ENCODE data around the gene ZNF185.
A peak's percentile ranks its signal among the peaks of the same experiment; 100 is the strongest.

Gene ZNF185

DNA sequence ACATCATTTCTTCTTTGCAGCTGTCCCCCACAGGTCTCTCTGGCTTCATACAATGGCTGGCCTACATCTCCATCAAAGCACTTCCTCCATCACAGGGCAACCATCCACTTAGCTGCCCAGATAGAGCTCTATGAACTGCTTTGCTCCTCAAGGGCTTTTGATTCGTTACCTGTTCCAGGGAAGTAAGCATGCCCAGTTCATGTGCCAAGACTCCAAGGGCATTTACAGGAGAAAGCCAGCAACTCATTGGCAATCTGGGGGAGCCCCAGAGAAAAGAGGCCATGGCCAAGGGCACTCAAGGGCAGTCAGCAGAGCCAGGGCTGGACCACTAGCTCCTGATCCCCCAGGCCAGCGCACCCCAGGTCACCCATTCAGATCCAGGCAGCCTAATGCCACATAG lies 24.5 kb upstream of the ZNF185 start:
- Histone ChIP-seq H3K36me3 (ENCODE audit: insufficient read depth, low read length) (no peaks in the 10 kb centered on the region), H2AFZ (ENCODE audit: low read length, unreplicated experiment) (no peak overlapping the region), H3K4me1 (ENCODE audit: control insufficient read depth, insufficient read depth, low read length, unreplicated experiment) (no peaks in the 10 kb centered on the region), H3K79me2 (ENCODE audit: control insufficient read depth, insufficient read depth, low read length, unreplicated experiment) (no peaks in the 10 kb centered on the region), H3K27ac (ENCODE audit: low read depth, low read length) (no peak overlapping the region), H3K4me3 (ENCODE audit: low read depth, low read length) (no peak overlapping the region), H3K27me3 (ENCODE audit: insufficient read depth, low read length) (no peaks in the 10 kb centered on the region)

DNA sequence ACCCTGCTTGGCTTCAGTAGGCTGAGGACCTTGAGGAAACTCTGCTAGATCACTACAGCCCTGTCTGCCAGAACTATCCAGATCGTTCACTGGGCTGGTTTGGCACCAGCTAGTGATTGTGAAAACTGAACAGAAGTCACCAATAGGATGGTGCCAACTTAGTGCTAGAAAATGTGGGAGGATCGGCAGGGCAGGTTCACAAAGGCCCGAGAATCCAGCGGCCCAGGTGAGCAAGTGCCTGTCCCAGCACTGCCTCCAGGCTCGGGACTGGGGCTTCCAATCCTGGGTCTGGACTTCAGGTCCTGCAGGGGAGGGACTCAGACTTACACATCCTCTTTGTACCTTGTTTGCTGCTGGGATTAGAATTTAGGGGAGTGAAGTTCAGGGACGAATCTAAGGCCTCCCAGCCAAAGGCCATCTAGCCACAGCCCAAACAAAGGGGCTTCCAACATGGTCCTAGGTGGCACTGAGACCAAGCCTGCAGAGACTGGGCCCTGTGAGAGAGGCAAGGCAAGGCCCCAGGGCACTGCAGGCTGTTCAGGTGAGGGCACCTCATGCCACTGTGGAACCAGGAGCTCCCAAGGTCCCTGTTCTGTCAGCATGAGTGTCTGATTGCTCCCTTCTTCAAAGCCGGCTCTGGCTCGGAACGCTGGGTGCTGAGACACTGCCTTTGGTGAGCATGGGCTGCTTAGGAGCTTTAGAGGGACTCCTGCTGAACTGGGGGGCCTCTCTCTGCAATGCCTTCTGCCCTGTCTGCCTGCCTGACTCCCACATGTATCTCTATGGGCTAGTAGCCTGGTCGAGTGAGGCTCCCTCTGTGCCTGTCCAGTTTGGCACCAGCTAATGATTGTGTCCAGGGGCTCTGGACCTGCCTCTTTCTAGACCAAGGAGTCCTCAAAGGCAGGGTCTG lies 20.7 kb upstream of the ZNF185 start:
- Histone ChIP-seq H3K27ac (ENCODE audit: low read depth, low read length) (no peak overlapping the region), H3K4me3 (ENCODE audit: low read depth, low read length) (no peak overlapping the region), H2AFZ (ENCODE audit: low read length, unreplicated experiment) (no peak overlapping the region), H3K79me2 (ENCODE audit: control insufficient read depth, insufficient read depth, low read length, unreplicated experiment) (no peaks in the 10 kb centered on the region), H3K4me1 (ENCODE audit: control insufficient read depth, insufficient read depth, low read length, unreplicated experiment) (no peaks in the 10 kb centered on the region), H3K36me3 (ENCODE audit: insufficient read depth, low read length) (no peaks in the 10 kb centered on the region), H3K27me3 (ENCODE audit: insufficient read depth, low read length) (no peaks in the 10 kb centered on the region)

DNA sequence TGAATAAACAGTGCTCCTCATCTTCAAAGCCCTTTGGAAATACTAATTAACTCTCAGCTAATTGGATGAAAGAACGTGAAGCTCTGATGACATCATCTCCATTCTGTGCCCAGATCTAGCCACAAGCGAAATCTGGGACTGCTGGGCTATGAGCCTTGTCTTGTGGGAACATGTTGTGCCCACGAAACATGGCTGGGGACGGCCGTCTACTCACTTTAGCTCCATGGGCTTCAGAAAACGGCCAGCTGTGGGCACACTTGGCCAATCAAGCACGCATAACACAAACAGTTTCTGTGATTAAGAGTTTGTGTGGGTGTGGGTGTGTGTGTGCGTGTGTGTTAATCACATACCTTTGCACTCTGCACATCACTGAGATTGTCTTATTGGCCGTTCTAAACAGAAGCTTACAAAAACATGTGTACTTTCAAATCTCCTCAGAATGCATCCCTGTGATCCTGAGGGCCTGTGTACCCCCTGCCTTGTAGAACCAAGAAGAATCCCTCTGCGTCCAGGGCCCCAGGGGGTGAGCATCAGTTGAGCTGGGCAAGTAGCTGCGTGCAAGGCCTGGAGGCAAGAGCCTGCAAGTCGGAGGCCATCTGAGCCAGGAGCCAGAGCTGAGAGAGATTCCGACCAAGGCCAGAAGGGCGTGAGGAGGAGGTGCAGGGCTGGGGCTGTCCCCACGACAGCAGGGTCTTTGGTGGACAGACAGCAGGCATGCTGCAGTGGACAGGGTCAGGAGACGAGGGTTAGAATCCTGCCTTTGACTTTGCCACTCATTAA lies 18.7 kb upstream of the ZNF185 start:
- no peaks in the 10 kb centered on the region for H3K79me2 ChIP-seq (ENCODE audit: control insufficient read depth, insufficient read depth, low read length, unreplicated experiment)
- no peaks in the 10 kb centered on the region for H3K27me3 ChIP-seq (ENCODE audit: insufficient read depth, low read length)
- H3K36me3 ChIP-seq (ENCODE audit: insufficient read depth, low read length), result no peaks in the 10 kb centered on the region
- no peaks in the 10 kb centered on the region for H3K4me1 ChIP-seq (ENCODE audit: control insufficient read depth, insufficient read depth, low read length, unreplicated experiment)
- no peak overlapping the region for H2AFZ ChIP-seq (ENCODE audit: low read length, unreplicated experiment)
- H3K27ac ChIP-seq (ENCODE audit: low read depth, low read length), result no peak overlapping the region
- no peak overlapping the region for H3K4me3 ChIP-seq (ENCODE audit: low read depth, low read length)

DNA sequence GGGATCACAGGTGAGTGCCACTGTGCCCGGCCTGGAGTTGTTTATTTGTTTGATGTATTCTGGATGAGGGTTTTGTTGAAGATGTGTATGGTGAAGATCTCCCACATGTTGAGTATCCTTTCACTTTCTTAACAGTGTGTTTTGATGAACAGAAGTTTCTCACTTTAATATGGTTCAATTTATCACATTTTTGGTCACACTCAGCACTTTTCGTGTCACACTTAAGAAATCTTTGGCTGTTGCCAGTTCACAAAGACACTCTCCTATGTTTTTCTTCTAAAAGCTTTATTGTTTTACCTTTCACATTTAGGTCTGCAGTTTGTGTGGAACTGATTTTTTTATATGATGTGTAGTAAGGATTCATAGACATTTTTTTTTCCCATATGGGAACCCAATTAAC lies 16.6 kb upstream of the ZNF185 start:
- H3K79me2 ChIP-seq (ENCODE audit: control insufficient read depth, insufficient read depth, low read length, unreplicated experiment), result no peaks in the 10 kb centered on the region
- H2AFZ ChIP-seq (ENCODE audit: low read length, unreplicated experiment), result no peak overlapping the region
- H3K27ac ChIP-seq (ENCODE audit: low read depth, low read length), result no peak overlapping the region
- no peaks in the 10 kb centered on the region for H3K27me3 ChIP-seq (ENCODE audit: insufficient read depth, low read length)
- no peaks in the 10 kb centered on the region for H3K4me1 ChIP-seq (ENCODE audit: control insufficient read depth, insufficient read depth, low read length, unreplicated experiment)
- no peak overlapping the region for H3K4me3 ChIP-seq (ENCODE audit: low read depth, low read length)
- H3K36me3 ChIP-seq (ENCODE audit: insufficient read depth, low read length), result no peaks in the 10 kb centered on the region

DNA sequence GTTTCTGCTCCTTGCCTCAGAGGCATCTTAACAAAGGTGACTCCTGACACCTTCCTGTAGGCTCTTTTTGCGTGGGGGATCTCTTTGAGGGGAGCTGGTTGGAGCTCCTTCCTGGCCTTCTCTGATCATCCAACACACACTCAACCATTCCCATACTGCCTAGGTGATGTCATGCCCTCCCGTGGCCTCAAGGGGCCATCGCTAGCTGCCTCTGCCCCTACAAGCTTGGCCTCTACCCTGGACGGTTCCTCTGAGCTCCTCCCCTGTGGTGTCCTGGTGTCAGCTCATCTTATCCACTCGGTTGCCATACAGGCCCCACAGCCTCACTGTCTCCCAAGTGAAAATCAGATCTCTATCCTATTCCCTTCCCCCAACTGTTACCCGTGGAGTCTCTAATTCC lies 13.7 kb upstream of the ZNF185 start:
- Histone ChIP-seq H3K4me3 (ENCODE audit: low read depth, low read length) (no peak overlapping the region), H3K79me2 (ENCODE audit: control insufficient read depth, insufficient read depth, low read length, unreplicated experiment) (no peaks in the 10 kb centered on the region), H3K27ac (ENCODE audit: low read depth, low read length) (no peak overlapping the region), H3K27me3 (ENCODE audit: insufficient read depth, low read length) (no peaks in the 10 kb centered on the region), H3K4me1 (ENCODE audit: control insufficient read depth, insufficient read depth, low read length, unreplicated experiment) (no peaks in the 10 kb centered on the region), H2AFZ (ENCODE audit: low read length, unreplicated experiment) (no peak overlapping the region), H3K36me3 (ENCODE audit: insufficient read depth, low read length) (no peaks in the 10 kb centered on the region)

DNA sequence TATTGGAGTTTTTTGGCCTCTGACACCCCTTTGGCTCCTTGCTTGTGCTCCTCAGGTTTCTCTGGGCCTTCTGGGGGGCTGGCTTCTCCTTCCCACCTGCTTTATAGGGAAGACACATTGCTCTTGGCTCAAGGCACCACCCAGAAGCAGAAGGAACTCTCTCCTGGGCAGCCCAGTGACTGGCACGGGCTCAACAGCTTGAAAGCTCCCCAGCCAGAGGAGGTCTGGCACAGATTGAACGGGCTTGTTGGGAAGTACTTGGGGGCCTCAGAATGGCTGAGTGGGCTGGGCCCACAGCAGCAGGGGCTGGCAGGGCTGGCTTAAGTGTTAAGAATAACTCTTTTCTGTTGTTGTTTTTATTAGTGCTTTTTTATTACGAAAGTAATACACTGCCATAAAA lies 11.2 kb upstream of the ZNF185 start:
- no peak overlapping the region for H2AFZ ChIP-seq (ENCODE audit: low read length, unreplicated experiment)
- H3K27ac ChIP-seq (ENCODE audit: low read depth, low read length), result no peak overlapping the region
- H3K4me3 ChIP-seq (ENCODE audit: low read depth, low read length), result no peak overlapping the region
- H3K79me2 ChIP-seq (ENCODE audit: control insufficient read depth, insufficient read depth, low read length, unreplicated experiment), result no peaks in the 10 kb centered on the region
- H3K27me3 ChIP-seq (ENCODE audit: insufficient read depth, low read length), result no peaks in the 10 kb centered on the region
- no peaks in the 10 kb centered on the region for H3K36me3 ChIP-seq (ENCODE audit: insufficient read depth, low read length)
- no peaks in the 10 kb centered on the region for H3K4me1 ChIP-seq (ENCODE audit: control insufficient read depth, insufficient read depth, low read length, unreplicated experiment)

DNA sequence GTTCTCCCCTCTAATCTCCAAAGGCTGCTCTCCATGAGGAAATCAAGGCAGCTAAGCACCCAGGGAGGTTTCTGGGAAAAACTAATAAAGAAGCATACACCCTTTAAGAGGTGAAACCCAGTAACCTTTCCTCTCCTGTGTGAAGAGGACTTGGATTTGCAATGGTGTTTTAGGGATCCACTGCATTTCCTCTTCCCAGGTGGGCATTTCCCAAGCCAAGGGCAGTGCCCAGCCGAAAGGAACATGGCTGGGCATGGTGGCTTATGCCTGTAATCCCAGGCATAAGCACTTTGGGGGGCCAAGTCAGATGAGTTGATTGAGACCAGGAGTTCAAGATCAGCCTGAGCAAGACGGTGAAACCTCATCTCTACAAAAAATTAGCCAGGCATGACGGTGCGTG lies 5.4 kb upstream of the ZNF185 start:
- H3K27me3 ChIP-seq (ENCODE audit: insufficient read depth, low read length), result no peaks in the 10 kb centered on the region
- H3K4me3 ChIP-seq (ENCODE audit: low read depth, low read length), result no peak overlapping the region
- H2AFZ ChIP-seq (ENCODE audit: low read length, unreplicated experiment), result no peak overlapping the region
- H3K79me2 ChIP-seq (ENCODE audit: control insufficient read depth, insufficient read depth, low read length, unreplicated experiment), result no peaks in the 10 kb centered on the region
- no peak overlapping the region for H3K27ac ChIP-seq (ENCODE audit: low read depth, low read length)
- peaks cover 20% of the 10 kb centered on the region for H3K4me1 ChIP-seq (ENCODE audit: control insufficient read depth, insufficient read depth, low read length, unreplicated experiment)
- H3K36me3 ChIP-seq (ENCODE audit: insufficient read depth, low read length), result no peaks in the 10 kb centered on the region

DNA sequence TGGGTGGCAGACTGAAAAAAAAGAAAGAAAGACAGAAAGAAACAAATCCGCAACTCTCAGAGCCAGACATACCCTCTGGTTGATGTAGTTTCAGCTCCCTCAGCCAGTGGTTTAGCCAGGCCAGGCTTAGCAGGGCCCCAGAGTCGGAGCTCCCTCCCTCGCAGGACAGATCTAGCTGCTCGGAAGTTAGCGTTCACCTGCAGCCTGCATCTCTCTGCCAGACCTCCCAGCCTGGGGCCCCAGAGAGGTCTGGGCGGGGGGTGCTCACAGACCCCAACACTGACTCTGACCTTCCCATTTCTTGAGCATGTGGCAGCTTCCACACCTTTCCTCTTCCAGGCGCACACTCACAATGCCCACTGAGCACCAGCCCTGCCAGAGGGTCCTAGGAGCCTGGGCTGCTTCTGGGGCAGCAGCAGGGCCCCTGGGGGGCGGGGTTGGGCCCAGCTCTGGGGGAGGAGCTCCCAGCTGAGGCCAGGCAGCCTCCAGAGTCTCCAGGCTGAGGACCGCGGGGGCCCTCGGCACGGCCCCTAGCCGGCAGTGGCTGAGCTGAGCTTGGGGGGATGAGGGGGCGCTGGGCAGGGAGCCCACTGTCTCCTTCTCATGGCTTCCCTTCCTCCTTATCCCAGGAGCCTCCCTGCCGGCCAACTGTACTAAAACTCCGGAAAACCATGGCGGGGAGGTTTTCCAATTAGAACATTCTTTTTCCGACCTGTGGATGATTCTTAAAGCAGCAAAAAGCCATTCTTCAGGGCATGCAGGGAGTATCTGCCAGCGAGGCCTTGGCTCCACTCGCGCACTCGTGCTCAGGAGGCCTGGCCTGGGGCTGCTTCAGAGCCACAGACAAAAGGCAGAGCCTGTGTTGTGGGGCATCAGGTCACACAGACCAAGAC lies 4.6 kb upstream of the ZNF185 start:
- H3K4me1 ChIP-seq (ENCODE audit: control insufficient read depth, insufficient read depth, low read length, unreplicated experiment), result peaks cover 20% of the 10 kb centered on the region
- no peak overlapping the region for H3K4me3 ChIP-seq (ENCODE audit: low read depth, low read length)
- H3K79me2 ChIP-seq (ENCODE audit: control insufficient read depth, insufficient read depth, low read length, unreplicated experiment), result peaks cover 3% of the 10 kb centered on the region
- H3K27ac ChIP-seq (ENCODE audit: low read depth, low read length), result no peak overlapping the region
- no peaks in the 10 kb centered on the region for H3K36me3 ChIP-seq (ENCODE audit: insufficient read depth, low read length)
- no peak overlapping the region for H2AFZ ChIP-seq (ENCODE audit: low read length, unreplicated experiment)
- no peaks in the 10 kb centered on the region for H3K27me3 ChIP-seq (ENCODE audit: insufficient read depth, low read length)

DNA sequence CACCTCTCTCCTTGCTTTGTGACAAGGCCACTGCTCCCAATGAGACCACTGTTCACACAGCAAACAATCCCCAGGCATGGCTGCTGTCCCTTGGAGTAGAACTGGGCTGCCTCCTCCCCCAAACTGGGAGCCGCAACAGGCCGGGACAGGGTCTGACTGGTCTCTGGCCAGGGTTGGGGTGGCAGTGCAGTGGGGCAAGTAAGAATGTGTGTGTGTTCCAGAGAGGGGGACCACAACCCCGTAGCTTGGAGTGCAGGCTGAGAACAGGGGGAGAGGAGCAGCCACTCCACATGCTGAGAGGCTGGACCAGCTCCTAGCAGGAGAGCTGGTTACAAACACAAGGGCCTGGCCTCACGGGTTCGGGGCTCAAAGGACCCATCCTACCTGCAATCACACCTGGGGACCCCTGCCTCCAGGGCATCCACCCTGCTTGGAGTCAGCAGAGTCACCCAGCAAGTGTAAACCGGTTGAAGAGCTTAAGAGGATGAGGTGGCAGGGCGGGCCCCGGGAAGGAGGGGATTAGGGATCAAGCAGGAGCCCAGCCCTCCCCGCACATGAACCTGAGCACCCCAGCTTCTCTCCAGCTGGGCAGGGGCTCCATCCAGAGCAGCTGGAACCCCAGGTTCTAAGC lies 3.8 kb upstream of the ZNF185 start:
- Histone ChIP-seq H2AFZ (ENCODE audit: low read length, unreplicated experiment) (no peak overlapping the region), H3K36me3 (ENCODE audit: insufficient read depth, low read length) (no peaks in the 10 kb centered on the region), H3K79me2 (ENCODE audit: control insufficient read depth, insufficient read depth, low read length, unreplicated experiment) (peaks cover 3% of the 10 kb centered on the region), H3K4me3 (ENCODE audit: low read depth, low read length) (no peak overlapping the region), H3K27me3 (ENCODE audit: insufficient read depth, low read length) (no peaks in the 10 kb centered on the region), H3K27ac (ENCODE audit: low read depth, low read length) (no peak overlapping the region), H3K4me1 (ENCODE audit: control insufficient read depth, insufficient read depth, low read length, unreplicated experiment) (peaks cover 20% of the 10 kb centered on the region)

DNA sequence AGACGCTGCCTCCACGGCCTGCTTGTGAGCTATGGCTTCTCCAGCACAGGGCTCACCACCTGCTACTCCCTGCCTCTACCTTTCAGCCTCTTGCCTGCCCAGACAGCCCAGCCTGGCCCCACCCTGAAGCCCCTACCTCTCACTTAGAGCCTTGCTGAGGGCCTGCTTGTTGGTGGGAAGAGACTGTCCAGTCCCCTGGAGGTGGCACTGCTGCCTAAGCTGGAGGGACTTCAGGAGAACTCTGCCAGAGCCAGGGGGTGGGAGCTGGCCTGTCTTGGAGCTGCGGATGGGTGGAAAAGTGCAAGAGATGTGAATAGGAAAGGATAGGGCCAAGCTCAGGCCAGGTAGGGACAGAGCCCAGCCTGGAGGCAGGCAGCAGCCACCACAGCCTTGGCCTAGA lies 2.7 kb upstream of the ZNF185 start:
- Histone ChIP-seq H3K79me2 (ENCODE audit: control insufficient read depth, insufficient read depth, low read length, unreplicated experiment) (peaks cover 8% of the 10 kb centered on the region), H3K36me3 (ENCODE audit: insufficient read depth, low read length) (no peaks in the 10 kb centered on the region), H3K27me3 (ENCODE audit: insufficient read depth, low read length) (no peaks in the 10 kb centered on the region), H3K4me1 (ENCODE audit: control insufficient read depth, insufficient read depth, low read length, unreplicated experiment) (peaks cover 20% of the 10 kb centered on the region), H2AFZ (ENCODE audit: low read length, unreplicated experiment) (no peak overlapping the region), H3K27ac (ENCODE audit: low read depth, low read length) (0 out of 2 replicates have a peak overlapping the region, but pooled peaks have one; percentile 79), H3K4me3 (ENCODE audit: low read depth, low read length) (no peak overlapping the region)
